ENCODE measurements around the gene ZNF138. TPM values are rescaled to one million over a fixed set of nuclear protein-coding genes. Genes with fewer than 3 reads are reported as not detected.

The ZNF138 gene
- polyA plus RNA-seq, 10 donors = 7.7 to 16.3 (median 13.2) TPM

DNA sequence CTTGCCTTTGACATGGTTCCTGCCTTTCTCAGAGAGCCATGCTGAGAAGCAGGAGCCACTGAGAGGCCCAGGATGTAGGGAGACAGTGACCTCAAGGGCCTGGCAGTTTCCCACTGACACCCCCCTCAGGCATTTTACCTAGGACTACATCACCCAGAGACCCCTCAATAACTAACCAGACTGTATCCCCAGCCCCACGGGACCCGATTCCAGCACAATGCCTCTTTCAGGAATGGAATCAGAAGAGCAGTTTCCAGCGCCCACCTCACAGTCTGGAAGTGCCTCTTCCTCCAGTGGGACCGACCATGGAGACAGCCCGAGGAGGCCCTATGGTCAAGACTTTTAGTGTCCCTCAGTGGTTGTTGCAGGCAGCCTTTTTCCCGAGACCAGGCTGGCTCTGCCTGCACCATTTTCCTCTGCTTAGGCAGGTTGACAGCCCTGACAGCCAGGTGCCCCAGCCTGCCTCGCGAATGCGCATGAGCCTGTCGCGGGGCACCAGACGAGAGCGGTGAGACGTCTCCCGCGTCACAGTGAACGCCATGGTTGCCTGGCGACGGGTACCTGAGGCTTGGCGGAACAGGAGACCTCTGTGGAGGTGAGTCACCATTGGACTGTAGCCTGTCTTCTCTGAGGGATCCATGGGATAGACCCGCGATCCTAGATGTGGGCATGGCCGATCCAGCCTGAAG is 80.5 kb downstream of the ZNF138 start:
- DNase-seq = no peak

DNA sequence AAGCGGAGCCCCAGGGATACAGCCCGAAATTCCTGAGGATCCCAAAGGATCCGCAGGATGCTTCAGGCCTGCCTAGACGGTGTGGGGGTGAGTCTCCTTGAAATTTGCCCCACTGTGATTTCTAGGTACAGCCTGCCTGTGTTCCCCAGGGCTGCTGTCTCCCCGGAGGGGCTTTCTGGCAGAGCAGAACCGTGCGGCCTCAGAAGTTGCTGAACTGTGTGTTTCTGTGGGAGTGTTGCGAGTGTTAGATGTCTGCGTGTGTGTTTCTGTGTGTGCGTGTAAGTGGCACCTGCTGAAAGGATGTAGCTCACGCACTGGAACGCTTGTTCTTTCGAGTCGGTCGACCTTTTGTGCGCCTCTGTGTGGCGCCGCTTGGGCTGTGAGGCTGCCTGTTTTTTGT is 81.0 kb downstream of the ZNF138 start:
- DNase-seq = no peak

GRCh38 chr7:64875658-64876406 is 81.6 kb downstream of the ZNF138 start:
- DNase-seq = no peak

- peak in 2 of 3 donors; percentile 50 to 66 for DNase-seq
Measured at GRCh38 chr7:64876792-64877713, 82.8 kb downstream of the ZNF138 start.

DNA sequence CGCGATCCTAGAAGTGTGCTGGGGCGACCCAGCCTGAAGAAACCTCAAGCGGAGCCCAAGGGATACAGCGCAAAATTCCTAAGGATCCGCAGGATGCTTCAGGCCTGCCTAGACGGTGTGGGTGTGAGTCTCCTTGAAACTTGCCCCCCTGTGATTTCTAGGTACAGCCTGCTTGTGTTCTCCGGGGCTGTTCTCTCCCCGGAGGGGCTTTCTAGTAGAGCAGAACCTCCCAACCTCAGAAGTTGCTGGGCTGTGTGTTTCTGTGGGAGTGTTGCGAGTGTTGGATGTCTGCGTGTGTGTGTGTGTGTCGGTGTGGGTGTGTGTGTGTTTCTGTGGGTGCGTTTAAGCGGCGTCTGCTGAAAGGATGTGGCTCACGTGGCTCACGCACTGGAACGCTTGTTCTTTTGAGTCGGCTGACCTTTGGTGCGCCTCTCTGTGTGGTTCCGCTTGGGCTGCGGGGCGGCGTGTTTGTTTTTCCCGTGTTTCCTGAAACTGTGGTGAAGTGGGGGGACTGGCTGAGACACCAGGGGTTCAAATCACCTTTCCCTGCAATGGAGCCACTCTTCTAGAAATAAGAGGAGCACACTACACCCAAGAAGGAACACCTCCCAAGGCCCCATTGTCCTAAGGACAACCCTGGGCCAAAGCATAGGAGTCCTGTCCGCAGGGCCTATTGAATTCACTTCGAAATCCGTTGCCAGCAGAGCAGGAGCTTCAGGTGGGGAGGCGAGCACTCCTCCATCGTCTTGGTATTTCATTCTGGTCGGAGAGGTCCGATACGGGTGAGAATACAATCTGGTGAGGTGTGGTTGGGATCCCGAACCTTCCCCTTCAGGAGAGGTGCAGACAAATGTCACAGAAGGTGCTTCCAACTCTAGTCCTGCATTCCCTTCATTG is 83.7 kb downstream of the ZNF138 start:
- DNase-seq = no peak

DNA sequence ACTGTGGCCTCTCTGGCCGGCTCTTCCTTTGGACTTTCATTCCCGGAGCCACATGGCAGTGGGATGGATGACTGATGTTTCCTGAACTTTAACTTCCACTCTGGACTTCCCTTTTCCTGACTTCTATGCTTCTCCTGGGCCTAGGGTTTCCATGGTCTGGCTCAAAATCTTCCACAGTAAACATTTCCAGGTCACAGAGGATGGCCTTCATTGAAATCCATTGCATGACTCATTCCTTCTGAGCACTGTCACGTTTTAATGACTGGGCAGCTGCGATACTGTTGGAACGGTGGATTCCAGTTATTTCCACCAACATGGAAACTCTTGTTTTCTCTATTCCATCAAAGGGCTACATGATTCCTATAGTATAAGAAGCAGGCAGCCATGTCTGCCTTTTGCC is 84.5 kb downstream of the ZNF138 start:
- no peak for DNase-seq

GRCh38 chr7:64879086-64879730 is 85.0 kb downstream of the ZNF138 start:
- no peak for DNase-seq

DNA sequence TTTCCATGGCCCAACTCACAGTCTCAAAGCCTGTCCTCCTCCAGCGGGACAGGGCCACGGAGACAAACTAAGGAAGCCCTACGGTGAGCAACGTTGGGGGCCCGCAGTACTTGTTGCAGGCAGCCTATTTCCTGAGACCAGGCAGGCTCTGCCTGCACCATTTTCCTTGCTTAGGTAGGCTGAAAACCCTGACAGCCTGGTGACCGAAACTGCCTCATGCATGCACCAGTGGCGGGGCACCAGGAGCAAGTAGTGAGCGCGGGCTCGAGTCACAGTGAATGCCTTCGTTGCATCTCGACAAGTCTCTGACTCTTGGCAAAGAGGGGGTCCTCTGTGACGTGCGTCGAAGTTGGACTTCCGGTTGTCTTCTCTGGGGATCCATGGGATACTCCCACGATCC is 85.6 kb downstream of the ZNF138 start:
- no peak for DNase-seq

- no peak for DNase-seq
Measured at GRCh38 chr7:64880322-64881297, 86.4 kb downstream of the ZNF138 start.

GRCh38 chr7:64881461-64882287 is 87.4 kb downstream of the ZNF138 start:
- DNase-seq = no peak

DNA sequence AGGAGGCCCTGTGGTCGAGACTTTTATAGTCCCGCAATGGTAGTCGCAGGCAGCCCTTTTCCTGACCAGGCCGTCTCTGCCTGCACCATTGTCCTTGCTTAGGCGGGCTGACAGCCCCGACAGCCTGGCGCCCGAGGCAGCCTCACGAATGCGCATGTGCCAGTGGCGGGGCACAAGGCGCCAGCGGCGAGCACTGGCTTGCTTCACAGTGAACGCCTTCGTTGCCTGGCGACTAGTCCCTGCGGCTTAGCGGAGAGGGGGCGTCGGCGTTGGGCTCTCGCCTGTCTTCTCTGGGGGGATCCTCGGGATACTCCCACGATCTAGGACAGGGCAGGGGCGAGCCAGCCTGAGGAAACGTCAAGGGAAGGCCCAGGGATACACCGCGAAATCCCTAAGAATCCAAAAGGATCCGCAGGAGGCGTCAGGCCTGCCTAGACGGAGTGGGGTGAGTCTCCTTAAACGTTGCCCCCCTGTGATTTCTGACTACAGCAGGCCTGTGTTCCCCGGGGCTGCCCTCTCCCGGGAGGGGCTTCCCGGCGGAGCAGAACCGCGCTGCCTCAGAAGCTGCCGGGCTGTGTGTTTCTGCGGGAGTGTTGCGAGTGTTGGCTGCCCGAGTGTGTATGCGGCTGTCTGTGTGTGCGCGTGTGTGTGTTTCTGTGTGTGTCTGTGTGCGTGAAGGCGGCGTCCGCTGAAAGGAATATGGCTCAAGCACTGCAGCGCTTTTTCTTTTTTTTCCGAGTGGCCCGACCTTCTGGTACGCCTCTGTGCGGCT is 88.3 kb downstream of the ZNF138 start:
- peak in 2 of 3 donors; percentile 37 to 76 for DNase-seq

Other genes starting within 250 kb of the ZNF138 start
- 10 to 100 TPM in 6 of 10 donors, 1 to 10 TPM in 4; 6.7 to 14.3 (median 10.6) TPM for gene ZNF680, start 231.4 kb upstream of the ZNF138 start, polyA plus RNA-seq (ENCODE audit: insufficient read length in 10 of 10)
- 1 to 10 TPM; 3.0 to 6.5 (median 4.9) TPM for gene ZNF107, start 128.3 kb upstream of the ZNF138 start, polyA plus RNA-seq (ENCODE audit: insufficient read length in 10 of 10)
- 1 to 10 TPM; 4.4 to 7.1 (median 6.1) TPM for gene ZNF273, start 108.8 kb downstream of the ZNF138 start, polyA plus RNA-seq (ENCODE audit: insufficient read length in 10 of 10)
- 10 to 100 TPM in 7 of 10 donors, 1 to 10 TPM in 3; 7.6 to 27.5 (median 13.3) TPM for gene ZNF117, start 196.6 kb downstream of the ZNF138 start, polyA plus RNA-seq (ENCODE audit: insufficient read length in 10 of 10)
- 10 to 100 TPM in 7 of 10 donors, 1 to 10 TPM in 3; 8.3 to 24.1 (median 11.2) TPM for gene ERV3-1, start 212.3 kb downstream of the ZNF138 start, polyA plus RNA-seq (ENCODE audit: insufficient read length in 10 of 10)

Measured in muscle of back (tissue), 11 donors.